GDM1 (cell line): ENCODE results near the gene SEPTIN2.
"Not testable (repeated sequence)": the region's sequence is repeated elsewhere in the genome, so short reads cannot be mapped to it uniquely, and the experiment has no call there.

Source experiments
- DNase-seq: peaks from one replicate; lab custom pipeline; 2025; lab: John Stamatoyannopoulos, UW

SEPTIN2 gene

GRCh38 chr2:241313543-241314095 lies 2.1 kb upstream of the SEPTIN2 start:
- DNase-seq = no peak

DNA sequence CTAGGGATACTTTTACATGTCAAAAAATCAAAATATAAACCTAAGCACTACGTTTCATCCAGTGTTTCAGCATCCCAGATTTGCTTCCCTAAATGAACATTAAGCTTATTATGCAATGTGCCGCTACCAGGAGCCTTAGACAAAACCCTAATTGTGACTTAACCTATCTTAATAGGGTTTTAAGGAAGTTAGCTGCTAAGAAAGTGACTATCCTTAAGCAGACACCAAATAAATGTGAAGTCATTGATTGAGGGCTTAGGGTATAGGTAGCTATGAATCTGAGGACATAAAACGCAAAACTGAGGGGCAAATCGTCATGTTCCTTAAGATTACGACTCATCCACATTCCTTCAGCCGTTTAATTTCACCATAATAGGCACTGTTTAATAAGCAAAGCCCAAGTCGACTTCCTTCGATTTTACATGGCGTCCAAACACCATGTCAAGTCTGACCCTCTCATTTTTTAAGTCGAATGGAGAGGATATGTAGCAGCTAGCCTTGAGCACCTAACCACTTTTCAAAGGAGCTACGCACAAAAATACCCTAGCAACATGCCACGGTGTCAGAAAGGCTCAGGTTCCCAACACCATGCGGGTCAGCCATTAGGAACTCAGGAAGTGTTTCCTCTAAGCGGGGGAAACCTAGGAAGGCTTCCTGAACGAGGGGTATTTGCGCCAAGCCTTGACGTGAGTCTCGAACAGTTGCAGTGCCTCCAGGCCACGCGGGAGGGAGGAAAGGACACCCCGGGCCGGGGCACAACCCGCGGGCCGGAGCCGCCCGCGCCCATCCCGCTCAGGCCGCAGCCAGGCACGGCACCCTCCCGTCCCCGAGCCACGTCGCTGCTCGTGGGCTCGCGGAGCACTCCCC lies 1.3 kb upstream of the SEPTIN2 start:
- DNase-seq = no peak

GRCh38 chr2:241315093-241315878 lies 439 bp upstream of the SEPTIN2 start, which contains the start of gene HDLBP:
HDLBP (minus strand) TSS chr2:241315672; CDS start chr2:241266869, 48,803 bp downstream.
- peak; percentile 98 for DNase-seq

GRCh38 chr2:241316825-241317224 lies 1.1 kb downstream of the SEPTIN2 start:
- no peak for DNase-seq

DNA sequence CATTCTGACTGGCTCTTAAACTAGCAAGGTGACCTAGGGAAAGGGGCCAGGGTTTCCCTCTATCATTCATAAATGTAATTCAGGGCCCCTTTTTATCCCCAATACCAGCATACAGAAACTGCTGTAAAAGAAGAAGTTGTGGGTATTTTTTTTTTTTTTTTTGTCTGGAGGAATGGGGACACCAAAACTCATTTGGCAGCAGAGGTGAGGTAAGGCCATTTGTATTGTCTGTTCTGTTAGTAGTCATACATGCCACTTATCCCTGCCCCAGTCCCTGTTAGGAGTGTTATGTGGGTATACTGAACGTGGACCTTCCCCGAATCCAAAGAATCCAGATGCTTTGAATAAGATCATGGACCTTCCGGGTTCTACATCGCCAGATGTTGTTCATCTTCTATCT lies 1.7 kb downstream of the SEPTIN2 start:
- no peak for DNase-seq

- not testable (repeated sequence) for DNase-seq
These were observed 3.1 kb downstream of the SEPTIN2 start for GRCh38 chr2:241318830-241319229.

- DNase-seq = no peak
These were observed 4.7 kb downstream of the SEPTIN2 start for GRCh38 chr2:241320394-241320793.

DNA sequence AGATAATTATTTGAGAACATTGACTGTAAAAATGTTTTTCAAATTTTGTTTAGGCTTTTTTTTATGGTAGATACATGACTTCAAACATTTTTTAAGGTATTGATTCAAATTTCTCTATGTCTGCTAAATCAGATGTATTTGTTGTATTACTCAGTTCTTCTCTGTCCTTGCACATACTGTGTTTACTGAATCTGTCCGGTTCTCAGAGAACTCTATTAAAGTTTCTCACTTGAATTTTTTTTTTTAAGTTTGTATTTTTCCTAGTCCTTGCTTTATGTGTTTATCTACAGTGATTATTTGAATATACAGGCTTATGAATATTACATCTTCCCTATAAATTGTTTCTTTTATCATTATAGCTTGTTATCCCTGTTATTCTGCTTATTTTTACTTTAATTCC lies 5.3 kb downstream of the SEPTIN2 start:
- no peak for DNase-seq

- DNase-seq = no peak
These were observed 6.2 kb downstream of the SEPTIN2 start for GRCh38 chr2:241321886-241322285.

- no peak for DNase-seq
These were observed 8.1 kb downstream of the SEPTIN2 start for GRCh38 chr2:241323778-241324177.

DNA sequence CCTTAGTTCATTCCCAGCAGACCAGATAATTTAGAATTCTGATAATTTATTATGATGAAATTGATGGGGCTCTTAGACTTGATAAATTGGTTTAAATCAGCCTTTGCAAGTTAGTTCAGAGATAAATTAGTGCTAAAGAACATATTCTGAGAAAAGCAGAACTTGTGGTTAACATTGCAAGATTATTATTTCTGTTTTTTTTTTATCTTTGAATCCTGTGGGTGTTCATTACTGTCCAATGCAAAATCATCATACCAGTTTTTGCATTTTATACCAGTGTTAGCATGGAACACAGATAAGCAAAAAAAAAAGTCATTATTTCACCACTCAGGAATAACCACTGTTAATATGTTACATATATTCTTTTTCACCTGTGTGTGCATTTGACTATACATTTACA lies 9.1 kb downstream of the SEPTIN2 start:
- DNase-seq = no peak

DNA sequence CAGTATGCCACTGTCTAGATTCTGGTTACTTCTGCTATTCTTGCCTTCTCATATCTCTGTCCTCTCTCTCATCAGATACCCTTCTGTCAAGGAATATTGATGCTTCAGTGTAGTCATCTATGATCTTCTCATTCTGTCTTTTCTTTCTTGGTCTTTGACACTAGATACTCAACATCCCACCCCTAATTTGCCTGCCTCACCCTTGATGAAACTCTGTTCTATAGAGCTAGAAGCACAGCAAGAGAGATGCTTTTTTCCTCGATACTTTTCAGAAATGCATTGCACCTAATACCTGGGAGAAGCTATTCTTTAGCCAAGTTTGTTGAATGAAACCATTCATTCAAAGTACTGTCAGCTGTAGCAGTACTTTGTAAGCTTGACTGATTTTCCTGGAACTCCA lies 9.5 kb downstream of the SEPTIN2 start:
- no peak for DNase-seq

- no peak for DNase-seq
These were observed 14.2 kb downstream of the SEPTIN2 start for GRCh38 chr2:241329669-241330615.

GRCh38 chr2:241330616-241330981 lies 14.9 kb downstream of the SEPTIN2 start:
- DNase-seq = no peak

GRCh38 chr2:241334813-241335212 lies 19.1 kb downstream of the SEPTIN2 start:
- DNase-seq = no peak

DNA sequence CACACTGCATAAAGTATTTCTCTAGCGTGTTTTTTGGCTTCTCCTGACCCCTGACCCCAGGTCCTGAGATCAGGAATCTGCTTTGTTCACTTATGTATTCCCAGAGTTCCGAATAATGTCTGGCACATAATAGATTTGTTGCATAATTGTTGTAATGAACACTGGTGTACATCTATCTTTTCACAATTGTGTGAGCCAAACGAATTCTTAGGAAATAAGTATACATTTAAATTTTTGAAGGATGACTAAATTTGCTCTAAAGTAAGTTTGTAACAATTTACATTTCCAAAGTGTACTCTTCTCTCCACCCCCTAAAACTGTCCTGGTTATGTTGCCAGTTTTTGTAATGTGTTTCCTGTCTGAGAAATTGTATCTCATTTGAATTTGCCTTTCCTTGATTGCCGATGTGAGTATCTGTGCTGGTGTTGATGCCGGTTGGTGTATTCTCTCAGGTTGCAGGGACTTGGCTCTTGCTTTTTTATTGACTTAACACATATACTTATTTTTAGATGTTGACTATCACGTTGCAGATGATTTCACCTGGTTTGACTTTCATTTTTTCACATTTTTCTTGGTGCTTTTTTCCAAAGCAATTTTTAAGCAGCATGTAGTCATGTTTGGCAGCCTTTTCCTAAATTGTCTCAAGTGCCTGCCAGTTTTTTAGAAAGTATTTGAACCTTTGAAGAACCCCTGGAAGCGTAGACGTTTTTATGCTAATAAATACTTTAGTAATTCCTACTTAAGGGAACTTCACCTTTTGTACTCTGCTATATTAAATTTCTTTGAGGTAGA lies 24.3 kb downstream of the SEPTIN2 start:
- no peak for DNase-seq

DNA sequence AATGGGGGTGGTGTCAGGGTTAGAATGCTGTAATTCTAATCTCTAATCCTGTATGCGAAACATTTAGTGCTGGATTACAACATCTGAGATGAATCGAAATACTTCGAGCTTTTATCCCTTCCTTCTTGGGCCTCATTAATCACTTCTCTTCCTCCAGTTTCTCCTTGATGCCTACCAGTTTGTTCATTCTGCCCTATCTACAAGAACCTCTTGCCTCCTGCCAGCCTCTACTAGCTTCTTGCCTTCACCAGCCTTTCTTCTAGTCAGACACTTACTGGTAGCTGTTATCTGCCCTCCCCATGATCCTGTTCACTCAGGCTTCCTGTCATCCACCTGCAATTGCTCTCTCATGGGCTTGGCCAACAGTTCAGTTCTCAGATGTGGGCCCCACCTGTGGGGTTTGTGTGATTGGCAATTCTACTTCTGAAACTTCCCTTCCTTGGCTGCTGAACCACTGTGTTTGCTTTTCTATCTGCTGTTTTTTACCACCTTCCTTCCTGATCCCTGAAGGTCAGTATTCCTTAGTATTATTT lies 25.0 kb downstream of the SEPTIN2 start:
- no peak for DNase-seq

DNA sequence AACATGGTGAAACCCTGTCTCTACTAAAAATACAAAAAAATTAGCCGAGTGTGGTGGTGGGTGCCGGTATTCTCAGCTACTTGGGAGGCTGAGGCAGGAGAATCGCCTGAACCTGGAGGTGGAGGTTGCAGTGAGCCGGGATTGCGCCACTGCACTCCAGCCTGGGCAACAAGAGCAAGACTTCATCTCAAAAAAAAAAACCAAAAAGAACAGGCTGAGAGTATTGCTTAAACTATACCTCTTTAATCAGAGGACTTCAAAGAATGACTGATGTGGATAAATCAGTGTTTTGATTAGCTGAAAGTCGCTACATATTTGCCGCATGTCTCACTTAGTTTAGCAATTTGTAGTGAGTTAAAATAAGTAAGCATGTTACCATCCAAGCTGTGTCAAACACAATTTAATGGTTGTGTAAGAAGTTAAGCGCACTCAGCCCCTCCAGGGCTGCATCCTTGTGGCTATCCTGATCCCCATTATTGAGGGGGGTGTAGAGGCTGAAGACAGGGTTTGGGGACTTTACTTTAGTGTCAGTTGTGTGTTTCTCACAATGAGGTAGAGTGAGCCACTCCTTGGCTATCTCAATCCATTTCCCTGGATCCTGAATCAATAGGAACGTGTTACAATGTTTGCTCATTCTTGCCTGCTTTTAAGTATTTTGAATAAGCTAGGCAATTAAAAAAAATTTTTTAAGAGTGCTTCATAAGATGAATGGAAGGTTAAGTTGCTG lies 29.4 kb downstream of the SEPTIN2 start:
- DNase-seq = no peak

DNA sequence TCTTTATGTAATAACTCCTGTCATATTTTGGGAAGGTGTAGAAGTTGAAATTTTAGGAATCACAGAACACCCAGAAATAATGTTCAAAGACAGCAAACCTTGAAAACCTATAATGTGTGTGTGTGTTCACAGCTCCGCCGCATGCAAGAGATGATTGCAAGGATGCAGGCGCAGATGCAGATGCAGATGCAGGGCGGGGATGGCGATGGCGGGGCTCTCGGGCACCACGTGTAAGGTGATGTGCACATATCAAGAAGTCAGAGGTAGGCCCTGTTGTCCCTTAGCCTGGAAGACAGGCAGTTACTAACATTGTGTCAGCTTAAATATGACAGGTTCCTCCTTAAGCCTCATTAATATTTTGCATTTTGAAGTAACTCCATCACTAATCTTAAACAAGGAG lies 34.2 kb downstream of the SEPTIN2 start:
- DNase-seq = no peak

GRCh38 chr2:241350530-241350877 lies 34.8 kb downstream of the SEPTIN2 start:
- no peak for DNase-seq
